ENCODE data around the gene PSD2.
A peak's percentile ranks its signal among the peaks of the same experiment; 100 is the strongest.
"Not testable (repeated sequence)": the region's sequence is repeated elsewhere in the genome, so short reads cannot be mapped to it uniquely, and the experiment has no call there.

Gene PSD2

GRCh38 chr5:139792218-139792617, 3.4 kb upstream of the PSD2 start:
- DNase-seq = no peak

DNA sequence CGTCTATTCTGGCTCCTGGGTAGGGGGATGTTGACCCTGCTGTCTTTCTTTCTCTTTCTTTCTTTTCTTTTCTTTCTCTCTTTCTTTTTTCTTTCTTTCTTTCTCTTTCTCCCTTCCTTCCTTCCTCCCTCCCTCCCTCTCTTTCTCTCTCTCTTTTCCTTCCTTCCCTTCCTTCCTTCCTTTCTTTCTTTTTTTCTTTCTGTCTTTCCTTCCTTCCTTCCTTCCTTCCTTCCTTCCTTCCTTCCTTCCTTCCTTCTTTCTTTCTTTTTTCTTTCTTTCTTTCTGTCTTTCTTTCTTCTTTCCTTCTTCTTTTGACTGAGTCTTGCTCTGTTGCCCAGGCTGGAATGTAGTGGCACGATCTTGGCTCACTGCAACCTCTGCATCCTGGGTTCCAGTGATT, 3.0 kb upstream of the PSD2 start:
- DNase-seq = not testable (repeated sequence)

- DNase-seq = no peak
Observed at GRCh38 chr5:139794067-139794846, 1.4 kb upstream of the PSD2 start.

DNA sequence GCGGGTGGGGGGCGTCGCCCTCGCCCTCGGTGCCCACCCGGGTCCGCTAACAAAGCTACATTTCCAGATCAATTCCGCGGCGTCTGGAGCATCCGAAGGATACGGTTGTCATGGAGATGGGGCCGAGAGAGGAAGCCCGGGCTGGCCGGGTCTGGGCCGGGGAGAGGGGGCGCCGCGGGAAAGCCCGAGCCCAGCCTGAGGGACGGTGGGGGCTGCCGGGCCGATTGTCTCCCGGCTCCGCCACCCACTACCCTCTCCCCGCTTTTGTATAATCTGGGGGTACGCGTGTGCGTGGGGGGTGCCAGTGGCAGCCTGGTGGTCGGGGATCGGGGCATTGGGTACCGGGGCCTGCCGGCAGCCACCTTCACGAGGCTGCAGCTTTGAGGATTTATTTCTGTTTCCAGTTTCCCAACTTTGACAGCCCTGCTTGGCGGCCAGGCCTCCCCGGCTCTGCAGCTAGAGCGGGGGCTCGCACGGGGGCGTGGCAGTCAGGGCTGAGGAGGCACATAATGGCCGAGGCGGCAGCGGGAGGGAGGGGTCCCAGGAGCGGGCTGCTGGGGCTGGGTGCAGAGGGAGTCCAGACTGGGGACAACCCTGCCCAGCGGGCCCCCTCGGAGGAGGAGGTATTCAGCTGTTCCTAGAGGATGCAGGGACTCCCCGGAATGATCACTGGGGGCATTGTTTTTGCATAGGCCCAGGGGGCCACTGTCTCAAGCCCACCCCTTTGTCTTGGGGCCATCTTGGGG, 626 bp downstream of the PSD2 start:
- DNase-seq = no peak

DNA sequence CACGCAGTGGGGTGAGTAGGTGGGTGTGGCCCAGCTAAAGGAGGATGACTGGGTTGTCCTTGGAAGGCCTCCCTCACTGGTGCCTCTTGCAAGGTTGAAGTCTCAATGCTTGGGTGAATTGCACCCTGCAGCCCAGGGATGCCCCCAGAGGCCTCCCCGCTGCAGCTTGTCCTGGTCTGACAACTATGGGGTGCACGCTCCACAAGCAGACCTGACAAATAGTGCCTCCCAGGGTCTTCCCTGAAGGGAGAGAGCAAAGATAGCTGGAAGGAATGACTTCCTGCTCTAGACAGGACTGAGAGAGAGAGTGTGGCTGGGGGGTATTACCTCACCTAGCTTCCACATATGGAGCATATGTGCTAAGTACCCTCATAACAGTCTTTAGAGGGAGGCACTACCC, 1.7 kb downstream of the PSD2 start:
- no peak for DNase-seq

DNA sequence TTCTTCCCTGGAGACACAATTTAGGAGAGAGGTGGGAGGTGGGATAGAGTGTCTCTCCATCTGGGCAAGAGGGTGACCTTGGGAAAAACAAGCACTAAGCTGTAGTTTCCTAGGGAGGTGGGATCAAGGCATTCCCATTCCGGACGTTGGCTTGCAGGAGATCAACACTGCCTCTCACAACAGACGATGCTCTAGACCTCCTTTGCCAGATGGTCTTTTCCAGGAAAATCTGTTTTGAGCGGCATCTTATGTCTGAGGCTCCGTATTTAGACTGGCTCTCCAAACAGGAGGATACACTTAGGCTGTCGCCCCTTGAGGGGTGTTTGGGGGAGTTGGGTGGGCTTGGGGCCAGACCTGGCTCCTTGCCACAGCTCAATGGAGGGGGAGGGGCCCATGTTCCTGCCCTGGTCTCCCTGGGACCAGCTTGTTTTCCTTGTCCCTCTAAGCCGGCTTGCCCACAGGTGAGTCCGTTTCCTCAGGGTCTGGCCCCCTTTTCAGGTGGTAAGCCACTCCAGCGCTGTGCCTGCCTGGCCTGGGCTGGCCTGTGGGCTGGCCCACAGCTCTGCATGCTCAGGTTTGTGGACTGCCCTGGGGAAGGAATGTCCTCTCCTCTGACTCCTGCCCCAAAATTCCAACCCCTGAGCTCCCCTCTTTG, 2.4 kb downstream of the PSD2 start:
- DNase-seq = no peak

GRCh38 chr5:139798883-139799282, 3.3 kb downstream of the PSD2 start:
- no peak for DNase-seq

DNA sequence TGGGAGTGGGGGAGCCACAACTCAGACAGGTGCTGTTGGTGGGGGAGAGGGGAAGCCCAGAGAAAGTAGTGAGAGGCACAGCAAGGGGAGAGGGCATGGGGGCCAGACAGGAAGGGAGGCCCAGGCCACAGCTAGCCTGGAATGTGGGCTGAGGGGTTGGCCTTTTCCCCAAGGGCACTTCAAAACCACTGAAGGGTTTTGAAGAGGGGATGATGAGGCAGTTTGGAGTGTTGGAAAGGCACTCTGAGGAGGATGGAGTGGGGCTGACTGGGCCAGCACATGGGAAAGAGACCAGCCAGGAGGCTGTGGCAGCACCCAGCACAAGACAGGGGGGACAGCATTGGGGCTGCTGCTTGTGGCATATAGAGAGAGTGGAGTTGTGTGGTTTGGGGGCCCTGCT, 3.8 kb downstream of the PSD2 start:
- no peak for DNase-seq

DNA sequence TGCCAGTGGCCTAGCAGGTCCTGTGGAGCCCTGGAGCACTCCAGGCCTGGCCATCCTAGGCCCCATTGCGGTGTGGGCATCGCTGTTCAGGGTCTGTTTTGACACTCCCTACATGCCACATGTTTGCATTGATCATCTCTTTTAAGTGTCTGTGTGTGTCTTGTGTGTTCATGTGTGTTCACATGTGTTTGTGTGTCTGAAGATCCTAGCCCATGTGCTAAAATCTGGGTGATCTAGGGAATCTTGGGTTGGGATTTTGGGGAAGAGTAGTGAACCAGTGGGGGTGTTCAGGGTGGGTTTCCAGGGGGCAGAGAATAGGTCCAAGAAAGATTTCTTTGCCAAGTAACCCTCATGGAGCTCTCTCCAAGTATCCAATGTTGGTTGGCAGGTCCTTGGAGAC, 8.4 kb downstream of the PSD2 start:
- DNase-seq = no peak

- no peak for DNase-seq
Observed at GRCh38 chr5:139804800-139805397, 9.3 kb downstream of the PSD2 start.

DNA sequence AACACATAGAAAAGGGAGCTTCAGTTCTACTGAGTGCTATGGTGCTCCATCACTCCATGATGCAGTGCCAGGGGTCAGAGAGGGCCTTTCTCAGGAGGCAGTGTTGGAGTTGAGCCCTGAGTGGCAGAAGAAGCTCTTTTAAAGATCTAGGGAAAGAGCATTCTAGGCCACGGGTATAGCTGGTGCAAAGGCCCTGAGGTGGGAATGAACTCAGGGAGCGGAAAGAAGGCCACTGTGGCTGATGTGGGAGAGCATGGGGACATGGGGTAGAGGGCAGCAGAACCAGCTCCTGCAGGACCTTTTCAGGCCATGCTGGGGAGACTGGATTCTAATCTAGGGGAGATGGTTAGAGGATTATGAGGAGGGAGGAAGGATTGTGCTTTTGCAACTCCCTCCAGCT, 9.9 kb downstream of the PSD2 start:
- no peak for DNase-seq

DNA sequence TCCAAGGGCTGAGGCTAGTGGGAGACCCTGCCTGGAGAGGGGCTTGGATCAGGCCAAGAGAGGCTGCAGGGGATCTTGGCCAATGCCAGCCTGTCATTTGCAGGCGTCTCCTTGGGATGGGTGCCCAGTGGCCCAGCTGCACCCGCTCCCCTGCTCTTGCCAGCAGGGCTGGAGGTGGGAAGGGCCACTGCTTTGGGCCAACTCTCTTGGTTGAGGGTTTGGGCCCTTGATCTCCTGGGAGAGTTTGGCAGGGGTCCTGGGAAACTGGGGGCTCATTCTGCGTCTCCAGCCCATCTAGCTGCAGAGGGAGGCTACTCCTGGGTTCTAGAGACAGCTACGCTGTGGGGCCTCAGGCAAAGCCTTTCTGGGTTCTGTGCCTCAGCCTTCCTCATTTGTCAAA, 10.5 kb downstream of the PSD2 start:
- no peak for DNase-seq

GRCh38 chr5:139806726-139807646, 11.4 kb downstream of the PSD2 start:
- no peak for DNase-seq

DNA sequence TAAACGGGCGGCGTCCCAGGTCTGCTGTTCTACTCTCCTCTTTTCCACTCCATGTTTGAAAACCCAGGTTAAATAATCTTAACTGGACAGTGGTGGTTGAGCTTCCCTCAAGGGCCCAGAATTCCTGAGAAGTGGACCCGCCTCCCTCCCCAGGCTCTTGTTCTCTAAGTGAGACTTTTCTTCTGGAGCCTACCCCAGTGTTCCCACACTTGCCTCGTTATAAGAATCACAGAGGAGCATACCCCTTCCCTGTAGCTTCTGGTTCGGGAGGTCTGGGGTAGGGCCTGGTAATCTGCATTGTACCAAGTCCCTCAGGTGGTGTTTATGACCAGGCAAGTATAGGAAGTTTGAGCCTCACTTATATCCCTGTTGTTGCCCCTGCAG, 12.0 kb downstream of the PSD2 start:
- DNase-seq = no peak

- DNase-seq = peak; percentile 40
Observed at GRCh38 chr5:139808481-139809330, 13.1 kb downstream of the PSD2 start.

DNA sequence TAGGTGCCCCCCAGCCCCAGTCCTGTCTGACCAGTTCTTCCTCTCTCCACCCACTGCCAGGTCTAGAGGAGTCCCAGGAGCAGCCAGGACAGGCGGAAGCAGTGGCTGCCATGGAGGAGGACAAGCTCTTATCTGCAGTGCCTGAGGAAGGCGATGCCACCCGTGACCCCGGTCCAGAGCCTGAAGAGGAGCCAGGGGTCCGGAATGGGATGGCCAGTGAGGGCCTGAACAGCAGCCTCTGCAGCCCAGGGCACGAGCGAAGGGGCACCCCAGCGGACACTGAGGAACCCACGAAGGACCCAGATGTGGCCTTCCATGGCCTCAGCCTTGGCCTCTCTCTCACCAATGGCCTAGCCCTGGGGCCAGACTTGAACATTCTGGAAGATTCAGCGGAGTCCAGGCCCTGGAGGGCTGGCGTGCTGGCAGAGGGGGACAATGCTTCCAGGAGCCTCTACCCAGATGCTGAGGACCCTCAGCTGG, 13.8 kb downstream of the PSD2 start:
- DNase-seq = no peak

DNA sequence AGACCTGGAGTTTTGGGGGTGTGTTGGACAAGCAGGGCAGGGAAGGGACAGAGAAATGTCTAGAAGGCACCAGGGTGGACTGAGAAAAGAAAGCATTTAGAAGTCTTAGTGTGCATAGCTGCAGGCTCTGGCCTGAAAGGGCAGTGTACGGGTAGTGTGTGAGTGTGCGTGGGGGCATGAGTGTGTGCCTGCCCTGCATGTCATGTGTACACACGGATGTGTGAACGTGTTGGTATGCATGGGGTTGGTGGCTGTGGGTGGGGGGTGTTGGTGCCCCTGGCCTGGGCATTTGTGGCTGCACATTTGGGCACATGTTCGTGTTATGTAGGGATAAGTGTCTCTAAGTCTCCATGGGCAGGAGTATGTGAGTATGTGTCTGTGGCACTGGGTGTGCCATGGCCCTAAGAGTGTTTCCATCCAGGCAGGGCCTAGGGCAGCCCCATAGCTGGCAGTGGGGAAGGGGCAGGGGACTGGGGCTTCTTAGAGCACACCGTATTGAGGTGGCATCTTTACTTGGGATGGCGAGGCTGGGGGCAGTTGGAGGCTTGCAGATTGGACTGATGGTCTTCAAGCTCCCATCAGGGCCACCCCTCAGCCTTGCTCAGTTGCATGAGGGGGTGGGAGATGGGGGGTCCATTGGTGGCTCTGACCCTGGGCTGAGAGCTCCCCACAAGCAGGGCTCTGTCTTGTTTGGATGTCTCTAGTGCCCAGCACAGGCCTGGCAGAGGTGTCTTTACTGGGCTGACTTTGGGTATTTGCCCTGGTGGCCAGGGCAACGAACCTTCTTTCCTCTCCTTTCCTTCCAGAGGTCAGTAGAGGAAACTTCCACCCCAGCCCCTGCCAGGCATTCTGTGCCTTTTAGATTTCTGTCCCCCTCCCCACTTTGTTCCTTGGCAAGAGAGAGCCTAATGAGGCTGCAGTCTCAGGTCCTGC, 15.0 kb downstream of the PSD2 start:
- DNase-seq = no peak

- DNase-seq = no peak
Observed at GRCh38 chr5:139811274-139811607, 15.6 kb downstream of the PSD2 start.

- DNase-seq = no peak
Observed at GRCh38 chr5:139812323-139812722, 16.7 kb downstream of the PSD2 start.
